ENCODE data around the gene RASA3. TPM values are rescaled to one million over a fixed set of nuclear protein-coding genes. Genes with fewer than 3 reads are reported as not detected.

Gene RASA3
- total RNA-seq, 1 experiment from 2014 or later = 22.3 TPM

GRCh38 chr13:113965968-113966884 lies 166.2 kb downstream of the RASA3 start:
- no peaks in the 10 kb centered on the region for H3K4me1 Mint-ChIP-seq
- peaks cover 12% of the 10 kb centered on the region for H3K9me3 Mint-ChIP-seq
- H3K36me3 Mint-ChIP-seq = peaks cover 11% of the 10 kb centered on the region
- ATAC-seq (no peak), DNase-seq (ENCODE audit: low spot score) (no peak)
- POLR2A ChIA-PET = no interaction called here
- CTCF ChIA-PET = no interaction called here
- H3K27ac Mint-ChIP-seq = no peak overlapping the region
- peaks cover 7% of the 10 kb centered on the region for H3K27me3 Mint-ChIP-seq (ENCODE audit: low read depth)
- TF ChIP-seq MYBL2 (CRISPR knock-in tag; IDR thresholded peaks at IDR 0.05) (no peak), FOXJ3 (CRISPR knock-in tag; IDR thresholded peaks at IDR 0.05; ENCODE audit: borderline replicate concordance) (no peak), PRDM15 (CRISPR knock-in tag; IDR thresholded peaks at IDR 0.05) (no peak), ZNF423 (CRISPR knock-in tag; IDR thresholded peaks at IDR 0.05) (no peak), ARID4B (CRISPR knock-in tag; IDR thresholded peaks at IDR 0.05; ENCODE audit: borderline replicate concordance) (no peak), ELF4 (CRISPR knock-in tag; IDR thresholded peaks at IDR 0.05; ENCODE audit: low read depth) (no peak), ZNF416 (CRISPR knock-in tag; IDR thresholded peaks at IDR 0.05) (no peak), ZNF121 (CRISPR knock-in tag; IDR thresholded peaks at IDR 0.05) (no peak), ATF6 (CRISPR knock-in tag; IDR thresholded peaks at IDR 0.05) (no peak), KAT7 (CRISPR knock-in tag; IDR thresholded peaks at IDR 0.05; ENCODE audit: borderline replicate concordance) (no peak), FOXK1 (CRISPR knock-in tag; IDR thresholded peaks at IDR 0.05) (no peak), JUN (CRISPR knock-in tag; IDR thresholded peaks at IDR 0.05) (no peak), ATF2 (CRISPR knock-in tag; IDR thresholded peaks at IDR 0.05; ENCODE audit: borderline replicate concordance, low read depth) (no peak), ATF1 (CRISPR knock-in tag; IDR thresholded peaks at IDR 0.05) (no peak), RORB (CRISPR knock-in tag; IDR thresholded peaks at IDR 0.05) (no peak), ZNF317 (CRISPR knock-in tag; IDR thresholded peaks at IDR 0.05; ENCODE audit: borderline replicate concordance, low read depth) (no peak)
- TF ChIP-seq, protein P1, sequence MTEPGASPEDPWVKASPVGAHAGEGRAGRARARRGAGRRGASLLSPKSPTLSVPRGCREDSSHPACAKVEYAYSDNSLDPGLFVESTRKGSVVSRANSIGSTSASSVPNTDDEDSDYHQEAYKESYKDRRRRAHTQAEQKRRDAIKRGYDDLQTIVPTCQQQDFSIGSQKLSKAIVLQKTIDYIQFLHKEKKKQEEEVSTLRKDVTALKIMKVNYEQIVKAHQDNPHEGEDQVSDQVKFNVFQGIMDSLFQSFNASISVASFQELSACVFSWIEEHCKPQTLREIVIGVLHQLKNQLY (CRISPR knock-in tag; IDR thresholded peaks at IDR 0.05) = no peak
- no peak overlapping the region for H3K4me3 Mint-ChIP-seq
